ENCODE measurements around the gene SPECC1.
A peak's percentile ranks its signal among the peaks of the same experiment; 100 is the strongest.
"Not testable (repeated sequence)": the region's sequence is repeated elsewhere in the genome, so short reads cannot be mapped to it uniquely, and the experiment has no call there.

Gene SPECC1

DNA sequence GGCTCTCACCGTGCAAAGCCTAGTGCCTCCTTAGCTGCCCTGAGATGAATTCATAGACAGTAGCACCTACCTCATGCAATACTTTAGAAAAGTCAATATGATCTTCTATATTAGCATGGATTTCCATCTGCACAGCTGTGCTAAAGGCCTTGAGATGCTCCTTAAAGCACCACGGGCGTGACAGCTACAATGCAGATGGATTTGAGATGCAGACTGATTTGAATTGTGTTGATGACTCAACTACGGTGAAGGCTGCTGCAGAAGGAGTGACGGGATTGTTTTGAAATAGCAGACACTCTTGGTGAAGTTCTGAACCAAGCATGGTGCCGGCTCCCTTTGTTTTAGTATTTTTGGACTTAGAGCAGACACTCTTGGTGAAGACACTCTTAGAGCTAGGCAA lies 88.2 kb downstream of the SPECC1 start:
- no peak for DNase-seq

- DNase-seq: no peak
Measured at GRCh38 chr17:20098314-20098713, 89.2 kb downstream of the SPECC1 start.

- DNase-seq: not testable (repeated sequence)
Measured at GRCh38 chr17:20100806-20101205, 91.6 kb downstream of the SPECC1 start.

- DNase-seq: no peak
Measured at GRCh38 chr17:20103454-20104446, 94.6 kb downstream of the SPECC1 start.

DNA sequence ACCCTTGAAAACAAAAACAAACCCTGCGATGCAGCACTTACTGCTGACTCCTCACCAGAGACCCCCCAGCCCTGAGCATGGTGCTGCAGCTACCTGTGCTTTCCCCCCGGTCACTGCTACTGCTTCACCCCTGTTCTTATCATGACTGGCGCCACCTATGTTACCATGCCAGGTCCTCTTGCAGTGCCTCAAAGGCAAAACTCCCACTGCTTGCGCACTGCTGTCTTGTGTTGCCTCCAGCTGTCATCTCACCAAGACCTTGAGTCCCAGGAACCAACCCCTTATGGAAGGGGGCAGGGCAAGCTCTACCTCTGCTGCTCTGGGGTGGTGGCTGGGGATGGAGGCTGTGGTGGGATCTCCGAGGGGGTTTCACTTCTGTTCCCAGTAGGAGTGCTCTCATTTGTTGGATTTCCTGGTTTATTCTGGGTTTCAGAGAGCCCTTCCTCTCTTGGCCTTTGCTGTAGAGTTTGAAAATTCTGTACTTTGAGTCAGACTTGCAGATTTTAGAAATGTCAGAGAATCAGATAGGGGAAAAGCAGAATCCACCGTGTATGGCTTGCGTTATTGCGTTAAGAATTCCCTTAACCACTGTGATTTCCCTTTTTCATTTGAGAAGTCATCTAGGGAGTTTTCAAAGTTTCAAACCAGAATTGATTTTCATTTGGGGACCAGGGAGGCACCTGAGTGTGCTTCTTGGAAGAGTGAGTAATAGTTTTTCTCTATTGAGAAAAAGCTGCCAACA lies 96.6 kb downstream of the SPECC1 start:
- no peak for DNase-seq

DNA sequence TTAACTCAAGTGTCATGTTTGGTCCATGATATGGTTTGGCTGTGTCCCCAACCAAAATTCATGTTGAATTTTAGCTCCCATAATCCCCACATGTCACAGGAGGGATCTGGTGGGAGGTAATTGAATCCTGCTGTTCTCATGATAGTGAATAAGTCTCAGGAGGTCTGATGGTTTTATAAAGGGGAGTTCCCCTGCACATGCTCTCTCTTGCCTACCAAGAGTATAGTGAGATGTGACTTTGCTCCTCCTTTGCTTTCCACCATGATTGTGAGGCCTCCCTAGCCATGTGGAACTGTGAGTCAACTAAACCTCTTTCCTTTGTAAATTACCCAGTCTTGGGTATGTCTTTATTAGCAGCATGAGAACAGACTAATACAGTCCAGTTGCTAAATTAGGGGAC lies 97.3 kb downstream of the SPECC1 start:
- not testable (repeated sequence) for DNase-seq

GRCh38 chr17:20109076-20109475 lies 99.9 kb downstream of the SPECC1 start:
- DNase-seq: no peak

DNA sequence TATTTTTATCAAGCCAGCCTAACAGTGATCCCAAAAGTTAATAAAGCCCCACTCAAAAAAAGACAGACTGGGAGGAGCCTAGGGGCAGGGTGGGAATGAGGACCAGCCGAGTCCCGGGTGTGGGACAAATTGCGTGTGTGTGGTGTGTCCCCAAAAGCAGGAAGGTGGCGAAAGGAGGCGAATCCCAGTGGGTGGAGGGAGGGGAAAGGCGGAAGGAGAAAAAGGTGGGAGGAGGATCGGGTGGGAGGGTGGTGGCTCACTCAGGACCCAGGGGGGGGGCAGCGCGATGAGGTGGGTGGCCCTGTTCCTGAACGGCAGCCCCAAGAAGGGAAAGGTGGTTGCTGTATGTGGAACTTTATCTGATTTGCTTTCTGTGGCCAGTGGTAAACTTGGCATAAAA lies 102.4 kb downstream of the SPECC1 start:
- no peak for DNase-seq

- no peak for DNase-seq
Measured at GRCh38 chr17:20114466-20114865, 105.3 kb downstream of the SPECC1 start.

GRCh38 chr17:20116683-20117309 lies 107.6 kb downstream of the SPECC1 start:
- peak; percentile 69 for DNase-seq

GRCh38 chr17:20118280-20118679 lies 109.1 kb downstream of the SPECC1 start:
- DNase-seq: no peak

DNA sequence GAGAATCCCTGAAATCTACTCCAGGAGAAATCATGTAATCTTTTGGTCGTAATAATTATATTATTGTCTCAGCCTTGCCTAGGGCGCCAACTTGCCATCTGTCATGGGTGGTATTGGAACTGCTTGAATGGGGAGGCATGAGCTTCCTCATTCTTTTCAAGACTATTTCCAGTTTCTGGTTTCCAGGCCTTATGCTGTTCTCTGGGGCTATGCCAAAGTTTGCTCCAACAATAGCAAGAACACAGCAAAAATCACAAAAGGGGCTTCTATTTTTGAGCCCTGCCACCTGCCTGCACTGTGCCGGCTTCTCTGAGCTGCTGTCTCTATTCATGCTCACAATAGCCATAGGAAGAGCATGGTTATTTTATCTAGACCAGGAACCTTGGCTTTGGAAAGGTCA lies 111.7 kb downstream of the SPECC1 start:
- DNase-seq: no peak

DNA sequence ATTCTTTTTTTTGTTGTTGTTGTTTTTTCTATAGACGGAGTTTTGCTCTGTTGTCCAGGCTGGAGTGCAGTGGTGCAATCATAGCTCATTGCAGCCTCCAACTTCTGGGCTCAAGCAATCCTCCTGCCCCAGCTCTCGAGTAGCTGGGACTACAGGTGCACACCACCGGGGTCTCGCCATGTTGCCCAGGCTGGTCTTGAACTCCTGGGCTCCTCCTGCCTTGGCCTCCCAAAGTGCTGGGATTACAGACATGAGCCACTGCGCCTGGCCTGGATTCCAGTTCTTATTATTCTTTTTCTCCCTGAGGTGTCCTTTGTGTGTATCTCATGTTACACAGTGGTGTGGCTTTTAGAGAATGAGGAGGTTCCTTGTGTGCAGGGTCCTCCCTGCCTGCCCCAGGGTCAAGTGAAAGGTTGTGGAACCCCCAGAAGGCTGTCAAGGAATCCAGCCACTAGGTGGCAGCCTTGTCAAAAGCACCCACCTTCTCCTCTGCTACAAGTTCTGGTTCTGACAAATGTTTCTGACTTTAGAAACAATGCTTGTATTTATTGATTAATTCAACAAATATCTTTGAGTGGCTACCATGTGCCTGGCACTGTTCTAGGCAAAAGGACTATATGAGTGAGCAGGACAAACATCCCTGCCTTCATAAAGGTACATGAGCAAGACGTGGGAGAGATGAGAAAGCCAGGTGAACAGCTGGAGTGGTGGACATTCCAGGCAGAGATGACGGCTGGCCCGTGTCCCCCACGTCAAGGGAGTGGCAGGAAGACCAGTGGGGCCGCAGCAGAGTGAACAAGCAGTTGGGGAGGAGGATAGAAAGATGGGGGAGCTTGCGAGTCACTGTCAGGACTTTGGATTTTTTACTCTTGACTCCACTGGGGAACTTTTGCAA lies 112.4 kb downstream of the SPECC1 start:
- peak; percentile 66 for DNase-seq

DNA sequence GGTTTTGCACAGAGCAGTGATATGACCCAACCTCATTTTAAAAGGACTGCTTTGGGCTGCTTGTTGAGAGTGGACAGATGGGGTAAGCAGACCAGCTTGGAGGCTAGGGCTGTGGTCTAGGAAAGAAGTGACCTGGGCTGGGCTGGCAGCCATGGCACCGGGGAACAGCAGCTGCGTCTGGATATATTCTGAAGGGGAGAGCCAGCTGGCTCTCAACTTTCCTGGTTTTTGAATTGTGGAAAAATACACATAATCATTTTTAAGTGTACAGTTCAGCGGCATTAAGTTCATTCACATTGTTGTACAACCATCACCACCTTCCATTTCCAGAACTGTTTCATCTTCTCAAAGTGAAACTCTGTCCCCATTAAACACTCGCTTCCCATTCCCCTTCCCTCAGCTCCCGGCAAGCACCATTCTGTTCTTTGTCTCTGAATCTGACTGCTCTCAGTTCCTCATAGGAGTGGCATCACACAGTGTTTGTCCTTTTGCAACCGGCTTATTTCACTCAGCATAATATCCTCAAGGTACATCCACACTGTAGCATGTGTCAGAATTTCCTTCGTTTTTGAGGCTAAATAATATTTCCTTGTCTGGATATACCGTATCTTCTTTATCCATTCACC lies 113.2 kb downstream of the SPECC1 start:
- no peak for DNase-seq

DNA sequence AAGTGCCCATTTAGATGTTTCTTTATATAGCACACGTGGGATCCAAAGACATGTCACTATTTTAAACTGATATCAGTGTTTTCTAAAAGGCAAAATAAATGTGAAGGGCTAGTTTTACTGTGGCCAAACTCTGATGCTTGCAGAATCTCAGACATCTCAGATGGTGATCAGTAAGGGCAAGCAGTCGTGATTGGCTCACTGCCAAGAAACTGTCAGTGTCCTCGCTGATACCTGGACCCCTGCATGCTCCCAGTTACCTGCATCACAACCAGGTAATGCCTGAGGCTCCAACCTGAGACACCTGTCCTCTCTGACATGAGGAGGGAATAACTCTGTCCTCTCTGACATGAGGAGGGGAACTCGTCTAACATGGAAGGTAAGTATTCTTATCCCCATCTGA lies 114.0 kb downstream of the SPECC1 start:
- no peak for DNase-seq

- DNase-seq: no peak
Measured at GRCh38 chr17:20125724-20126123, 116.6 kb downstream of the SPECC1 start.

GRCh38 chr17:20127360-20128035 lies 118.3 kb downstream of the SPECC1 start:
- no peak for DNase-seq

- no peak for DNase-seq
Measured at GRCh38 chr17:20128036-20128667, 119.0 kb downstream of the SPECC1 start.

DNA sequence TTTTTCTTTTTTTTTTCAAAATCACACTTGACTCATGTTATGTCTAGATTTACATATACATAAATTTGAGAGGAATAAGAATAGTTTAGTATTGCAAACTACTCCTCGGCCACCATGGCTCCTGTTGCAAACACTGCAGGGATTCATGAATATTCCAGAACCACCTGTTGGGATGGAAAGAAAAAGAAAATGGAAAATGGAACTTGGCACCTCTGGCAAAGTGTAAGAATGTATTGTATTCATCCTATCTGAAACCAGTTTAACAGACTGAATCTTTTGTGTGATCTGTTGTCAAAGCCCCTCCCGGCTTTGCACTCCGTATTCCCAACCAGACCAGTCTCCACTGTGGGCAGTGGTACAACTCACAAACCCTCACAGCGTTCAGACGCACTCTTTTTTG lies 124.4 kb downstream of the SPECC1 start:
- no peak for DNase-seq

- DNase-seq: no peak
Measured at GRCh38 chr17:20141198-20141972, 132.2 kb downstream of the SPECC1 start.
